ENCODE measurements around the gene EGFL7.

EGFL7 gene

GRCh38 chr9:136719195-136719880 is 56.6 kb downstream of the EGFL7 start:
- no peak for TF ChIP-seq CTCF (IDR thresholded peaks at IDR 0.05; ENCODE audit: low read length, missing control alignments)
- no peak for DNase-seq (ENCODE audit: low read depth)
- no peak overlapping the region for H3K4me3 ChIP-seq (replicated peaks; ENCODE audit: low read depth, low read length)

GRCh38 chr9:136720251-136720897 is 57.7 kb downstream of the EGFL7 start:
- TF ChIP-seq CTCF (IDR thresholded peaks at IDR 0.05; ENCODE audit: low read length, missing control alignments) = no peak
- no peak overlapping the region for H3K4me3 ChIP-seq (replicated peaks; ENCODE audit: low read depth, low read length)
- peak; percentile 57 for DNase-seq (ENCODE audit: low read depth)

GRCh38 chr9:136720898-136721338 is 58.2 kb downstream of the EGFL7 start:
- H3K4me3 ChIP-seq (replicated peaks; ENCODE audit: low read depth, low read length) = no peak overlapping the region
- no peak for TF ChIP-seq CTCF (IDR thresholded peaks at IDR 0.05; ENCODE audit: low read length, missing control alignments)
- DNase-seq (ENCODE audit: low read depth) = no peak

- no peak for TF ChIP-seq CTCF (IDR thresholded peaks at IDR 0.05; ENCODE audit: low read length, missing control alignments)
- peak; percentile 74 for DNase-seq (ENCODE audit: low read depth)
- H3K4me3 ChIP-seq (replicated peaks; ENCODE audit: low read depth, low read length) = no peak overlapping the region
Measured at GRCh38 chr9:136721339-136722092, 58.8 kb downstream of the EGFL7 start.
